Activated T-cell treated with anti-CD3 and anti-CD28 coated beads, Interleukin-2, amount 50 U/mL, for 72 hours (primary cell): ENCODE measurements around the gene MYH14. TPM values are rescaled to one million over a fixed set of nuclear protein-coding genes. Genes with fewer than 3 reads are reported as not detected.
A peak's percentile ranks its signal among the peaks of the same experiment; 100 is the strongest.

Experiments used
- ATAC-seq, 2 donors: fragments of 150-1000 bp; cut with Tn5 transposase; replicated peaks in 1 of 2; 2 replicates each; pipeline ENCODE4 v1.10.0; 2021; ENCODE audit warnings: moderate library complexity in 2 of 2, mild to moderate bottlenecking in 1 of 2
- DNase-seq, 2 donors: peaks; one replicate each; pipeline ENCODE4 v3.0.0; 2021 to 2022; ENCODE audit warnings: mixed read lengths in 1 of 2
- H3K27ac Mint-ChIP-seq: one replicate; pipeline ENCODE4 v1.8.0; 2022; ENCODE audit warnings: mild to moderate bottlenecking, moderate library complexity, mixed read lengths
- H3K27me3 Mint-ChIP-seq: one replicate; pipeline ENCODE4 v1.8.0; 2022; ENCODE audit warnings: low read depth, mixed read lengths
- H3K36me3 Mint-ChIP-seq, 2 donors: one replicate each; pipeline ENCODE4 v1.8.0; 2022; ENCODE audit warnings: mixed read lengths in 2 of 2, mild to moderate bottlenecking in 1 of 2; ENCODE audit not compliant: insufficient read depth in 2 of 2
- H3K4me1 Mint-ChIP-seq: one replicate; pipeline ENCODE4 v1.8.0; 2022; ENCODE audit warnings: low read depth, mixed read lengths
- H3K4me3 Mint-ChIP-seq, 2 donors: one replicate each; pipeline ENCODE4 v1.8.0; 2022; ENCODE audit warnings: mild to moderate bottlenecking in 2 of 2, mixed read lengths in 2 of 2, moderate library complexity in 2 of 2
- H3K9me3 Mint-ChIP-seq, 2 donors: one replicate each; pipeline ENCODE4 v1.8.0; 2022; ENCODE audit warnings: mixed read lengths in 2 of 2
- total RNA-seq, 2 donors: library from RNA; stranded (reverse); gene quantifications; one replicate each; pipeline ENCODE4 v1.2.3, GENCODE V29; 2022

Gene MYH14
- total RNA-seq, 2 donors from 2014 or later: not detected

DNA sequence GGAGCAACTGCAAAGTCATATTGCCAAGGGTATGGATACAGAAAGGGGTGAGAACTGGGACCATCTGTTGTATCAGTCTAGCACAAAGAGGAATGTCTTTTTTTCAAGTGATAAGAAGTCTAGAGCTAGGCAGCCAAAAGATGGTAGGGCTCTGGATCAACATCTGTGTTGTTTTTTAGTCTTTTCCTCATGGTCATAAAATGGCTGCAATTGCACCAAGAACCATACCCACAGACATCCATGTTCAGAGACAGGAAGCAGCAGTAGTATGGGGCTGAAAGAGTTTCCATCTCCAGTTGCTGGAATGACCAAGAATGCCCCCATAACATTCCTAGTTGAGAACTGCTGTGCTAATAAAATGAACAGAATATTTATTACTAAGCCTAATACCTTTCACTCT lies 100.1 kb downstream of the MYH14 start:
- no peak overlapping the region for H3K27ac Mint-ChIP-seq
- no peaks in the 10 kb centered on the region for H3K9me3 Mint-ChIP-seq
- H3K4me3 Mint-ChIP-seq: no peak overlapping the region
- peaks cover 20% of the 10 kb centered on the region for H3K4me1 Mint-ChIP-seq
- peaks cover 54% of the 10 kb centered on the region for H3K27me3 Mint-ChIP-seq
- no peak for DNase-seq
- no peaks in the 10 kb centered on the region for H3K36me3 Mint-ChIP-seq
- ATAC-seq: no peak

GRCh38 chr19:50308991-50309390 lies 105.6 kb downstream of the MYH14 start:
- ATAC-seq (no peak), DNase-seq (no peak)
- Mint-ChIP-seq H3K27me3 (peaks cover 80% of the 10 kb centered on the region), H3K36me3 (no peaks in the 10 kb centered on the region), H3K9me3 (no peaks in the 10 kb centered on the region), H3K4me3 (no peak overlapping the region), H3K27ac (no peak overlapping the region), H3K4me1 (peaks cover 7% of the 10 kb centered on the region)

GRCh38 chr19:50309396-50310125 lies 106.1 kb downstream of the MYH14 start:
- Mint-ChIP-seq H3K4me3 (no peak overlapping the region), H3K4me1 (peaks cover 7% of the 10 kb centered on the region), H3K27me3 (peaks cover 82% of the 10 kb centered on the region), H3K36me3 (no peaks in the 10 kb centered on the region), H3K9me3 (no peaks in the 10 kb centered on the region), H3K27ac (no peak overlapping the region)
- ATAC-seq: no peak
- no peak for DNase-seq

DNA sequence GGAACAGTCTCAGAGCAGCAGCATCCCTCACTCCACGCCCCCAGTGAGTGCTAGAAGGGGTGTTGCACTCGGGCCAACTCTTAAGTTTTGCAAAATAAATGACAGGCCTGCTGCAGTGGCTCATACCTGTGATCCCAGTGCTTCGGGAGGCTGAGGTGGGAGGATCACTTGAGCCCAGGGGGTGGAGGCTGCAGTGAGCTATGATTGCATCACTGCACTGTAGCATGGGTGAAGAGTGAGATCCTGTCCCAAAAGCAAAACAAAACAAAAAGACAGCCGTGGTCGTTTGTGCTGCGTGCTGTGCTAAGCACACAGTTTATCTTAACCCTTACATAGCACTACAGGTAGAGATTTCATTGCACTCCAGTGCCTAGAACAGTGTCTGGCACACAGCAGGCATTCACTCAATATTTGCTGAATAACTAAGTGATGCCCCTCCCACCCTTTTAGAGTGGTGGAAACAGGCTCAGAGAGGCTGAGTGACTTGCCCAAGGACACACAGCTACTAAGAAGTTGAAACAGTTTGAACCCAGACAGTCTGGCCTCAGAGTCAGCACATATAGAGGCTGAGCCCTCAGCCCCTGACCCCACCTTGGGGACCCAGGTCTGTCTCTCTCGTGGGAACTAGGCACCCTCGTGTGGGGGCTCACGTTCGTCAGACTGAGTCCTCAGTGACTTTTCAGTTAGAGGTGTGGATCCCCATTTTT lies 107.5 kb downstream of the MYH14 start:
- peaks cover 83% of the 10 kb centered on the region for H3K27me3 Mint-ChIP-seq
- H3K4me3 Mint-ChIP-seq: no peak overlapping the region
- peaks cover 2% of the 10 kb centered on the region in 2 donors for H3K36me3 Mint-ChIP-seq
- no peak overlapping the region for H3K27ac Mint-ChIP-seq
- DNase-seq (no peak), ATAC-seq (peak; percentile 10 to 12)
- peaks cover 17% of the 10 kb centered on the region for H3K4me1 Mint-ChIP-seq
- no peaks in the 10 kb centered on the region for H3K9me3 Mint-ChIP-seq

DNA sequence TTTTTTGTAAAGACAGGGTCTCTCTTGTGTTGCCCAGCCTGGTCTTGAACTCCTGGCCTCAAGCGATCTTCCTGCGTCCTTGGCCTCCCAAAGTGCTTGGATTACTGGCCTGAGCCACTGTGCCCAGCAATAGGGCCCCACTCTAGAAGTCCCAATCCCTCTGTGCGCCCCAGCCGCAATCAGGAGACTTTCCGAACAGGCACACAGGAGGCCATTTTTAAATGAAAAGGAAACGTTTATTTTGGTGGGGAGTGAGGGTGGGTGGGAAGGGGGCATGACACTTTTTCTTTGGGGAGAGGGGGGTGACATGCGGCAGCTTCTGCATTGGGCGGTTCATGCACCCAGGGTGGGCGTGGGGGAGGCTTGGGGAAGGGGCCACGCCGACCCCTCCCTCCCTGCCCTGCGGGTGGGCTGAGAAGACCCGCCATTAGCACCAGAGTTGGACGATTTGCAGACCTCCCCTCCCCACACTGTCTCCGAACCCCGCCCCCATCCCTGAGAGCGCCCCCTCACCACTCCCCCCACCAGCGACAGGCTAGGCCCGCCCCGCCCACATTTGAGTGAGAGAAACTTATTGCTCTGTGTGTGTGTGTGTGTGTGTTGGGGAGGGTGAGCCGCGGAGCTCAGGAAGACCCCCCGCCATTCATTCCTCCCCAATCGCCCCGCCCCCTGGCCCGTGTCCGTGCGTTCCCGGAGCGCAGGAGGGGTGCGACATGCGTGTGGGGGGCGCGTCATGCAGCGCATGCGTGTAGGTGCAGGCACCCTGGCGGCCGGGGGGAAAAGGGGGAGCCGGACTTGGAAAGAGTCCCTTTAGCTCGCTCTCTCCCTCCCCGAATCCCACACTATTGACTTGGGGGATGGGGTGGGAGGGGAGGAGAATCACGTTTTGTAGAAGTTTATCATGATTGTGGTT lies 108.6 kb downstream of the MYH14 start:
- Mint-ChIP-seq H3K27ac (no peak overlapping the region), H3K36me3 (peaks cover 2% of the 10 kb centered on the region in 2 donors), H3K9me3 (no peaks in the 10 kb centered on the region), H3K4me3 (peak overlapping the region in 1 of 2 donors; percentile 48), H3K4me1 (peaks cover 22% of the 10 kb centered on the region), H3K27me3 (peaks cover 85% of the 10 kb centered on the region)
- DNase-seq (peak in 1 of 2 donors; percentile 22), ATAC-seq (no peak)

DNA sequence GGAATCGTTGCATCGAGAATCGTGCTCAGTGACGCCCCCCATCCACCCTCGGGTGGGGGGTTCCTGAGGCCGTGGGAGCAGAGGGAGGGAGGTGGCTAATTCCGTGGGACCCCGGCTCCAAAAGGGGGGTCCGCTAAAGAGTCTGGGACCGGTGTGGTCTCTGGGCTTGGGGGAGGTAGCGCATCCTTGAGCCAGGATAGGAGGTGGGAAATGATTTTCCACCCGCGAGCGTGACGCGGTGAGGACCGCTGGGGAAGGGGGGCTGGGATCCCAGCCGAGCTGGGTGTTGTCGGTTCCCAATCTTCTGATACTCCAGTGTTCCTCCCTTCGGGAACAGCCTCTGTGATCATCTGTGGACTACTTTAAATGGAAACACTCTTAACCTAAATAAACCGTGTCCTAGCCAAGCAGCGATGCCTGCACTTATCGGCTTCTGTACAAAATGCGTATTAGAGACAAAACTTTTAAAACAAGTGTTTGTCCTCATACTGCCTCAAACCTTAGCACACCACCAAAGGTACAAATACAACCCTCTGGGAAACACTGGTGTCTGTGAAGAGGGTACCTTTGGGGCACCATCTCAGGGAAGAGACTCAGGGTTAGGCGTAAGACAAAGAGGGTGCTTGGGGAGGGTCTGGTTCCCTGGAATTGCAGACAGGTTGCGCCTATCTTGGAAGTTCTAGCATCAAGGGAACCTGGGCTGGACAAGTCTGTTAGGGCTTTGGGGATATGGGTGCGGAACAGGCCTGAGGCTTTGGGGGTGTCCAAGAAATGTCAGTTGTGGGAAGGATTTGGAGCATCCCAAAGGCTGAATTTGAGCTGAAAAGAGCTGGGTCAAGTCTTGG lies 109.8 kb downstream of the MYH14 start:
- ATAC-seq (no peak), DNase-seq (no peak)
- no peaks in the 10 kb centered on the region for H3K9me3 Mint-ChIP-seq
- peak overlapping the region in 1 of 2 donors; percentile 50 for H3K4me3 Mint-ChIP-seq
- H3K36me3 Mint-ChIP-seq: peaks cover 2% of the 10 kb centered on the region in 2 donors
- no peak overlapping the region for H3K27ac Mint-ChIP-seq
- H3K4me1 Mint-ChIP-seq: peaks cover 22% of the 10 kb centered on the region
- peaks cover 83% of the 10 kb centered on the region for H3K27me3 Mint-ChIP-seq

DNA sequence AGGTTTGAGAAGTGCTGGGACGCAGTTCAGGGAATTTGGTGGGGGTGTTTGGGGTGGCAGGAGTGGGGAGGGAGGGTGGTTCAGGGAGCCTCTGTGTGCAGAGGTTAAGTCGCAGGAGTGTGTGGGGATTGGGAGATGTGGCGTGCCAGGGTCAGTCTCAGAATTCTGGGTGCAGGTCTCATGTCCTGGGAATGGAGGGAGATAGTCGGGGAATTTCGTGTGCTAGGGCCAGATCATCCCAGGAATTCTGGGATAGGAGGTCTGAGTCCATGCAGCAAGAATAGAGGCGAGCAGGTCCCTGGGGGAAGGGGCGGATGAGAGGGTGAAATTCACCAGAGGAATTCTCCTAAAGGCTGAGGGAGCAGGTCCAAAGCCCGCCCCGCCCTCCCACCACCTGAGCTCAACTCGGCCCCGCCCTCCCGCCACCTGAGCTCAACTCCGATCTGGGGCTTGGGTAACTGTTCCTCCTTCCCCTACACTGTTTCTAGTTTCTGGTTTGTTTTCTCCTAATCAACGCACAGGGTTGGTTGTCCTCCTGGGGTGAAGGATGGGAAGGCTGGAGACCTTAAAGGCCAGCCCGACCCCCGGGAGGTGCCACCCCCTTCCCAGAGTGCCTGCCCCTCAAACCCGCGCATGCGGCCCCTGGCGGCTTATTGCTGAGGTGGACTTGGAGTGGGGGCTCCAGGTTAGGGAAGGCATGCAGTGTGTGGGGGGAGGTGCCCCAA lies 110.6 kb downstream of the MYH14 start:
- no peaks in the 10 kb centered on the region for H3K9me3 Mint-ChIP-seq
- H3K27me3 Mint-ChIP-seq: peaks cover 77% of the 10 kb centered on the region
- peak overlapping the region; percentile 25 to 56 for H3K4me3 Mint-ChIP-seq
- no peak overlapping the region for H3K27ac Mint-ChIP-seq
- H3K36me3 Mint-ChIP-seq: peaks cover 2% of the 10 kb centered on the region in 2 donors
- no peak for ATAC-seq
- peaks cover 22% of the 10 kb centered on the region for H3K4me1 Mint-ChIP-seq
- DNase-seq: no peak

- Mint-ChIP-seq H3K4me3 (peak overlapping the region; percentile 48 to 82), H3K27me3 (peaks cover 73% of the 10 kb centered on the region), H3K27ac (no peak overlapping the region), H3K4me1 (peaks cover 22% of the 10 kb centered on the region), H3K9me3 (no peaks in the 10 kb centered on the region), H3K36me3 (peaks cover 2% of the 10 kb centered on the region in 2 donors)
- no peak for ATAC-seq
- DNase-seq: no peak
These were observed 111.6 kb downstream of the MYH14 start for GRCh38 chr19:50314724-50315708.

- Mint-ChIP-seq H3K27ac (peak overlapping the region; percentile 48), H3K27me3 (peaks cover 64% of the 10 kb centered on the region), H3K4me3 (peak overlapping the region; percentile 77 to 82), H3K4me1 (peaks cover 22% of the 10 kb centered on the region), H3K9me3 (no peaks in the 10 kb centered on the region), H3K36me3 (peaks cover 2% of the 10 kb centered on the region in 2 donors)
- peak; percentile 31 to 44 for DNase-seq
- peak; percentile 73 to 76 for ATAC-seq
These were observed 112.5 kb downstream of the MYH14 start for GRCh38 chr19:50315773-50316448.

DNA sequence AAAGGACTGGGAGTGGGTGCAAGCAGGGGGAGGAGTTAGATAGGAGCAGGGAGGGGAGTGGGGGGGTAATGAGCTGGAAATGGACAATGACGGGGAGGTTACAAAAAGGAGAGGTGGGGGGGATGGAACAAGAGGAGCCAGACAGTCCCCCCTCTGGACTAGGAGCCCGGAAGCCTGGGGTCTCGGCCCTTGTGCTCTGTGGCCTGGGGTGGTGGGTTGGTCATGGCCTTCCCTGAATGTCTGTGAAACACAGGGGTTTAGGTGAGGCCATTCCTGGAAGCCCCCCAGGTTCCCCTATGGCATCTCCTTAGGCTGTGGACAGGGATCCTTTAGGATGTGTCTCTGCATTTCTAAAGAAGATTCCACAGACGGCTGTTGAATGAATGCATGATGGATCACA lies 113.7 kb downstream of the MYH14 start:
- peaks cover 22% of the 10 kb centered on the region for H3K4me1 Mint-ChIP-seq
- DNase-seq (no peak), ATAC-seq (no peak)
- no peak overlapping the region for H3K4me3 Mint-ChIP-seq
- peaks cover 2% of the 10 kb centered on the region in 2 donors for H3K36me3 Mint-ChIP-seq
- peaks cover 55% of the 10 kb centered on the region for H3K27me3 Mint-ChIP-seq
- H3K9me3 Mint-ChIP-seq: no peaks in the 10 kb centered on the region
- no peak overlapping the region for H3K27ac Mint-ChIP-seq
